ENCODE data around the gene TP53INP2.

Gene TP53INP2

GRCh38 chr20:34663213-34663943 lies 40.8 kb upstream of the TP53INP2 start:
- H3K4me3 ChIP-seq (ENCODE audit: low read depth, low read length) = no peak overlapping the region
- H3K36me3 ChIP-seq (ENCODE audit: control insufficient read depth in 2 of 2, insufficient read depth in 1 of 2, low read length in 2 of 2) = no peaks in the 10 kb centered on the region
- ChIA-PET POLR2A (interaction anchor here (0.6 to 1.6 kb wide), 4 partner anchors 11 to 29 kb away, joined by 3 to 9 read pairs (median 3); no protein-coding TSS in a partner anchor), CTCF (interaction anchor here (0.6 to 1.5 kb wide), 5 partner anchors 13 to 145 kb away, joined by 3 to 4 read pairs (median 3); partner anchors contain the start of gene TP53INP2)
- H3K4me1 ChIP-seq (ENCODE audit: control insufficient read depth, insufficient read depth, low read length) = peaks cover 3% of the 10 kb centered on the region; the same call in 1 of the 2 replicates
- TF ChIP-seq HOXA7 (CRISPR knock-in tag; IDR thresholded peaks at IDR 0.05; ENCODE audit: borderline replicate concordance) (no peak), ZBTB1 (tag by site-specific recombination; IDR thresholded peaks at IDR 0.05) (no peak), ZNF140 (tag by site-specific recombination; IDR thresholded peaks at IDR 0.05) (no peak), ZNF366 (tag by site-specific recombination; conservative IDR thresholded peaks at IDR 0.05) (0 out of 2 replicates have a peak, but pooled peaks have one; percentile 16), ZBTB44 (tag by site-specific recombination; IDR thresholded peaks at IDR 0.05) (0 out of 2 replicates have a peak, but pooled peaks have one; percentile 34), ZEB2 (tag by site-specific recombination; IDR thresholded peaks at IDR 0.05) (peak; percentile 62; the same call in 1 of the 2 replicates), FEZF1 (tag by site-specific recombination; IDR thresholded peaks at IDR 0.05) (0 out of 2 replicates have a peak, but pooled peaks have one; percentile 25), ZNF138 (tag by site-specific recombination; IDR thresholded peaks at IDR 0.05; ENCODE audit: borderline replicate concordance) (no peak), ZNF335 (tag by site-specific recombination; conservative IDR thresholded peaks at IDR 0.05) (peak; percentile 23; the same call in 1 of the 2 replicates), PRDM6 (tag by site-specific recombination; IDR thresholded peaks at IDR 0.05) (peak; percentile 58; the same call in 1 of the 2 replicates), GFI1B (tag by site-specific recombination; IDR thresholded peaks at IDR 0.05) (no peak), GLIS1 (tag by site-specific recombination; IDR thresholded peaks at IDR 0.05) (peak; percentile 72), KLF17 (tag by site-specific recombination; IDR thresholded peaks at IDR 0.05) (no peak), IKZF3 (tag by site-specific recombination; IDR thresholded peaks at IDR 0.05) (0 out of 2 replicates have a peak, but pooled peaks have one; percentile 33), OSR2 (tag by site-specific recombination; IDR thresholded peaks at IDR 0.05) (peak; percentile 53; the same call in 1 of the 2 replicates), ZNF10 (tag by site-specific recombination; IDR thresholded peaks at IDR 0.05) (no peak), ZNF148 (tag by site-specific recombination; IDR thresholded peaks at IDR 0.05; ENCODE audit: borderline replicate concordance) (no peak), ZNF16 (tag by site-specific recombination; IDR thresholded peaks at IDR 0.05; ENCODE audit: low read depth) (no peak), ZNF529 (tag by site-specific recombination; IDR thresholded peaks at IDR 0.05; ENCODE audit: insufficient replicate concordance) (no peak), ZNF658 (tag by site-specific recombination; IDR thresholded peaks at IDR 0.05) (no peak), ZFP41 (tag by site-specific recombination; IDR thresholded peaks at IDR 0.05; ENCODE audit: borderline replicate concordance) (no peak), ZSCAN30 (tag by site-specific recombination; IDR thresholded peaks at IDR 0.05) (peak; percentile 74), ZNF701 (tag by site-specific recombination; IDR thresholded peaks at IDR 0.05) (no peak), ZNF768 (tag by site-specific recombination; IDR thresholded peaks at IDR 0.05) (no peak), ZNF629 (tag by site-specific recombination; IDR thresholded peaks at IDR 0.05) (peak; percentile 50; the same call in 1 of the 2 replicates), SP7 (tag by site-specific recombination; IDR thresholded peaks at IDR 0.05) (peak; percentile 56; the same call in 1 of the 2 replicates), ZNF18 (tag by site-specific recombination; IDR thresholded peaks at IDR 0.05) (0 out of 2 replicates have a peak, but pooled peaks have one; percentile 11)
- H3K9me3 ChIP-seq (ENCODE audit: control insufficient read depth, insufficient read depth, low read depth, low read length) = no peaks in the 10 kb centered on the region
- no peak overlapping the region for H3K27ac ChIP-seq (ENCODE audit: extremely low read depth, low read depth, low read length)

Data from HEK293 (cell line).